IPS-18c (cell line): ENCODE measurements around the gene FAM171A2.
A peak's percentile ranks its signal among the peaks of the same experiment; 100 is the strongest.
"Not testable (repeated sequence)": the region's sequence is repeated elsewhere in the genome, so short reads cannot be mapped to it uniquely, and the experiment has no call there.

Experiments
- H3K4me3 ChIP-seq: 2 replicates; pipeline ENCODE4 v1.7.0; 2013; ENCODE audit warnings: low read depth, mild to moderate bottlenecking, low read length, moderate library complexity; ENCODE audit not compliant: insufficient read depth
- H3K9me3 ChIP-seq: one replicate; pipeline ENCODE4 v1.6.1; 2013; ENCODE audit warnings: mild to moderate bottlenecking, low read length, moderate library complexity; ENCODE audit not compliant: control insufficient read depth, insufficient read depth

Gene FAM171A2

GRCh38 chr17:44363613-44364159, at the start of gene FAM171A2:
Gene FAM171A2, minus strand, starts transcription at chr17:44363853. Its CDS starts 139 bp downstream, at chr17:44363714.
- H3K9me3 ChIP-seq: peaks cover 4% of the 10 kb centered on the region

GRCh38 chr17:44409309-44410028, 45.8 kb upstream of the FAM171A2 start:
- Histone ChIP-seq H3K9me3 (no peaks in the 10 kb centered on the region), H3K4me3 (no peak overlapping the region)

More at GRCh38 chr17:44363613-44364159, at the start of gene FAM171A2:
- H3K4me3 ChIP-seq: peak within 1 kb of the TSS; percentile 77

- Histone ChIP-seq H3K9me3 (no peaks in the 10 kb centered on the region), H3K4me3 (no peak overlapping the region)
Measured at GRCh38 chr17:44408786-44409185, 45.1 kb upstream of the FAM171A2 start.

- no peak overlapping the region for H3K4me3 ChIP-seq
Measured at GRCh38 chr17:44402564-44403172, 39.0 kb upstream of the FAM171A2 start.

GRCh38 chr17:44400226-44400847, 36.7 kb upstream of the FAM171A2 start:
- no peaks in the 10 kb centered on the region for H3K9me3 ChIP-seq
- H3K4me3 ChIP-seq: no peak overlapping the region

More at GRCh38 chr17:44402564-44403172, 39.0 kb upstream of the FAM171A2 start:
- no peaks in the 10 kb centered on the region for H3K9me3 ChIP-seq

- Histone ChIP-seq H3K4me3 (no peak overlapping the region), H3K9me3 (no peaks in the 10 kb centered on the region)
Measured at GRCh38 chr17:44398692-44399691, 35.3 kb upstream of the FAM171A2 start.

GRCh38 chr17:44397479-44398440, 34.1 kb upstream of the FAM171A2 start:
- Histone ChIP-seq H3K4me3 (no peak overlapping the region), H3K9me3 (no peaks in the 10 kb centered on the region)

- Histone ChIP-seq H3K9me3 (no peaks in the 10 kb centered on the region), H3K4me3 (no peak overlapping the region)
Measured at GRCh38 chr17:44396946-44397345, 33.3 kb upstream of the FAM171A2 start.

GRCh38 chr17:44394833-44395232, 31.2 kb upstream of the FAM171A2 start:
- Histone ChIP-seq H3K9me3 (no peaks in the 10 kb centered on the region), H3K4me3 (no peak overlapping the region)

- not testable (repeated sequence) for H3K9me3 ChIP-seq, H3K4me3 ChIP-seq
Measured at GRCh38 chr17:44394112-44394511, 30.5 kb upstream of the FAM171A2 start.

GRCh38 chr17:44390250-44390870, 26.7 kb upstream of the FAM171A2 start:
- no peak overlapping the region for H3K4me3 ChIP-seq
- no peaks in the 10 kb centered on the region for H3K9me3 ChIP-seq

GRCh38 chr17:44389723-44390202, 26.1 kb upstream of the FAM171A2 start:
- no peak overlapping the region for H3K4me3 ChIP-seq
- H3K9me3 ChIP-seq: peaks cover 2% of the 10 kb centered on the region

- H3K4me3 ChIP-seq: no peak within 1 kb of the TSS
- peaks cover 2% of the 10 kb centered on the region for H3K9me3 ChIP-seq
Measured at GRCh38 chr17:44389281-44389680, 25.6 kb upstream of the FAM171A2 start, which contains the start of gene ITGA2B. Gene ITGA2B, minus strand, starts transcription at chr17:44389649. Its CDS starts 176 bp downstream, at chr17:44389473.

GRCh38 chr17:44387804-44388203, 24.2 kb upstream of the FAM171A2 start:
- Histone ChIP-seq H3K9me3 (peaks cover 2% of the 10 kb centered on the region), H3K4me3 (no peak overlapping the region)

GRCh38 chr17:44386182-44386525, 22.5 kb upstream of the FAM171A2 start:
- H3K9me3 ChIP-seq: peaks cover 2% of the 10 kb centered on the region
- H3K4me3 ChIP-seq: peak overlapping the region; percentile 65
